ENCODE data around the gene CDH22.

Gene CDH22

GRCh38 chr20:46342451-46343347, 34.4 kb upstream of the CDH22 start:
- TF ChIP-seq CTCF (IDR thresholded peaks at IDR 0.05; ENCODE audit: insufficient read depth, missing control alignments), result no peak
- no peak for DNase-seq (ENCODE audit: insufficient read length, low spot score)
- no peak for FAIRE-seq

GRCh38 chr20:46342010-46342378, 33.7 kb upstream of the CDH22 start:
- TF ChIP-seq CTCF (IDR thresholded peaks at IDR 0.05; ENCODE audit: insufficient read depth, missing control alignments), result no peak
- DNase-seq (ENCODE audit: insufficient read length, low spot score) (no peak), FAIRE-seq (no peak)

- FAIRE-seq (no peak), DNase-seq (ENCODE audit: insufficient read length, low spot score) (no peak)
- TF ChIP-seq CTCF (IDR thresholded peaks at IDR 0.05; ENCODE audit: insufficient read depth, missing control alignments), result no peak
Observed at GRCh38 chr20:46341074-46342009, 33.0 kb upstream of the CDH22 start.

GRCh38 chr20:46339037-46339436, 30.7 kb upstream of the CDH22 start:
- TF ChIP-seq CTCF (IDR thresholded peaks at IDR 0.05; ENCODE audit: insufficient read depth, missing control alignments), result no peak
- DNase-seq (ENCODE audit: insufficient read length, low spot score) (no peak), FAIRE-seq (no peak)

- DNase-seq (ENCODE audit: insufficient read length, low spot score), result no peak
- no peak for TF ChIP-seq CTCF (IDR thresholded peaks at IDR 0.05; ENCODE audit: insufficient read depth, missing control alignments)
- no peak for FAIRE-seq
Observed at GRCh38 chr20:46336735-46337134, 28.4 kb upstream of the CDH22 start.

- TF ChIP-seq CTCF (IDR thresholded peaks at IDR 0.05; ENCODE audit: insufficient read depth, missing control alignments), result no peak
- DNase-seq (ENCODE audit: insufficient read length, low spot score), result no peak
- no peak for FAIRE-seq
Observed at GRCh38 chr20:46334303-46334904, 26.1 kb upstream of the CDH22 start.
